ENCODE data around the gene SPNS2.

The SPNS2 gene

DNA sequence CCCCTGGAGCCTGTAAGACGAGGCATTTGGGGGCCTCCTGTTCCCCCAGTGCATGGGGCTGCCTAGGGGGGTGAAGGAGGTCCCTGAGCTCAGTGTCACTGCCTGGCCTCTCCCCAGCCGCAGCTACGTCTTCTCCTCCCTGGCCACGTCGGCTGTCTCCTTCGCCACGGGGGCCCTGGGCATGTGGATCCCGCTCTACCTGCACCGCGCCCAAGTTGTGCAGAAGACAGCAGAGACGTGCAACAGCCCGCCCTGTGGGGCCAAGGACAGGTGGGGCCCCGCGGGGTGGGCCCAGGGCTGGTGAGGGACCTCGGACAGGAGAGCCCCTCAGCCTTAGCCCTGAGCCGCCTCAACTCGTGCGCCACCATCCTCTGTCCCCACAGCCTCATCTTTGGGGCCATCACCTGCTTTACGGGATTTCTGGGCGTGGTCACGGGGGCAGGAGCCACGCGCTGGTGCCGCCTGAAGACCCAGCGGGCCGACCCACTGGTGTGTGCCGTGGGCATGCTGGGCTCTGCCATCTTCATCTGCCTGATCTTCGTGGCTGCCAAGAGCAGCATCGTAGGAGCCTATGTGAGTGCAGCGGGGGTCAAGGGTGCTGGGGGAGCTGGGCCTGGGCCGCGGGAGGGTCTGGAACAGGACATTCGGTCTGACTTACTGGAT, 34.3 kb downstream of the SPNS2 start:
- no peaks in the 10 kb centered on the region for H3K79me1 ChIP-seq (ENCODE audit: low read length)
- no peak overlapping the region for H3K27ac ChIP-seq (ENCODE audit: low read depth, low read length)
- no peak overlapping the region for H2BK5ac ChIP-seq (ENCODE audit: low read depth, low read length, poor library complexity)
- no peaks in the 10 kb centered on the region for H3K9me3 ChIP-seq (ENCODE audit: insufficient read depth, low read depth, low read length)
- H4K12ac ChIP-seq (ENCODE audit: low read depth, low read length): no peak overlapping the region
- no peak overlapping the region for H3K23ac ChIP-seq (ENCODE audit: low read length)
- H2BK120ac ChIP-seq (ENCODE audit: insufficient read depth, low read length, poor library complexity): no peak overlapping the region
- peaks cover 92 to 93% of the 10 kb centered on the region in 2 experiments for H3K36me3 ChIP-seq (ENCODE audit: control insufficient read depth in 1 of 2, insufficient read depth in 2 of 2, low read length in 2 of 2)
- H3K4me3 ChIP-seq (ENCODE audit: low read depth, low read length): no peak overlapping the region
- no peak overlapping the region for H2BK12ac ChIP-seq (ENCODE audit: low read length)
- no peak overlapping the region for H3K4ac ChIP-seq (ENCODE audit: low read depth, low read length)
- no peak overlapping the region for H2AFZ ChIP-seq (ENCODE audit: insufficient read depth, low read length, poor library complexity)
- H3K9ac ChIP-seq (ENCODE audit: low read length): no peak overlapping the region
- H4K91ac ChIP-seq (ENCODE audit: low read depth, low read length): no peak overlapping the region
- no peak overlapping the region for H2AK5ac ChIP-seq (ENCODE audit: low read length)
- H3K4me1 ChIP-seq (ENCODE audit: control insufficient read depth in 1 of 2, insufficient read depth in 2 of 2, low read length in 2 of 2): peaks cover 0 to 2% of the 10 kb centered on the region in 2 experiments
- no peaks in the 10 kb centered on the region for H3K79me2 ChIP-seq (ENCODE audit: control insufficient read depth, insufficient read depth, low read length, poor library complexity)
- H3K27me3 ChIP-seq (ENCODE audit: insufficient read depth, low read length): no peaks in the 10 kb centered on the region
- H3K18ac ChIP-seq (ENCODE audit: low read length): no peak overlapping the region
- H3K14ac ChIP-seq (ENCODE audit: low read length): no peak overlapping the region
- no peak for DNase-seq
- no CpG with 5 or more reads among the region's 33 CpGs for WGBS (ENCODE audit: extremely low coverage, insufficient coverage, insufficient read length)
- H4K8ac ChIP-seq (ENCODE audit: low read depth, low read length): no peak overlapping the region
- H3K4me2 ChIP-seq (ENCODE audit: low read length): no peak overlapping the region

DNA sequence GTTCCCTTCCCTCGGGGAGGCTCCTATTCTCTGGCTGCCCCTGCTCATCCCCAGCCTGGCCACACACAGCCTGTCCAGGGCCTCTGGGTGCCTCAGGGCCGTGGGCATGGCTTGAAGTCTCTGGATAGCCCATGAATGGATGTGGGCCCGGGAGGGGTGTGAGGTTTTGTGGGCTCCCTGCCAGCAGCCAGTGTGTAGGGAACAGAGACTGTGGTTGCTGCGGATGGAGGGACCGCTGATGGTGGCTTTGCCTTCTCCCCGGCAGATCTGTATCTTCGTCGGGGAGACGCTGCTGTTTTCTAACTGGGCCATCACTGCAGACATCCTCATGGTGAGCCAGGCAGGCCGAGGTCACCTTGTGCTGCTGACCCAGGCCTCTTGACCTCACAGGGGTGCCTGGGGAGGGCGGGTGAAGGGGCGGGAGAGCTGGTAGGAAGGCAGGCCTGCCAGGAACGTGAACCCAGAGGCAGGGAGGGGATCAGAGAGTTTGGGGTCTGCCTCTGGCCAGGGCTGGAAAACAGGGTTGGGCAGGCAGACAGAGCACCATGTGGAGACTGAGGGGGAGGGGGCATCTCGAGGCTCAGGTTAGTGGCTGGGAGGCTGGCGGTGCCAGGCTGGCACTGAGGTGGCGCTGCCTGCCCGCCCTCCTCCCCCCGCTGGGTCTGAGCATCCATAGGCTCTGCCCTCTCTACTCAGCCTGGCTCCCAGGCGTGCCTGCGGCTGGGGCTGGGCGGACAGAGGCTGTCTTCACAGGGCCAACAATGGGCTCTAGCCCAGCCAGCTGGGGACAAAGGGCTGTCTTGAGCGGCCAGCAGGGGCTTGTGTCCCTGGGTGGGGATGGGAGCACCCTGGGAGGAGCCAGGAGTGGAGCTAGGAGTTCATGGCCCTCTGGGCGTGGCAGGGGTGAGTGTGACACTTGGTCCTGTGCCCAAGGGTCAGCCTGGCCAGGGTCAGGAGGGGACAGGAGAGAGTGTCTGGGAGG, 35.1 kb downstream of the SPNS2 start:
- Histone ChIP-seq H3K14ac (ENCODE audit: low read length) (no peak overlapping the region), H3K79me2 (ENCODE audit: control insufficient read depth, insufficient read depth, low read length, poor library complexity) (no peaks in the 10 kb centered on the region), H3K27ac (ENCODE audit: low read depth, low read length) (no peak overlapping the region), H2BK120ac (ENCODE audit: insufficient read depth, low read length, poor library complexity) (no peak overlapping the region), H3K23ac (ENCODE audit: low read length) (no peak overlapping the region), H3K4me1 (ENCODE audit: control insufficient read depth in 1 of 2, insufficient read depth in 2 of 2, low read length in 2 of 2) (peaks cover 0 to 2% of the 10 kb centered on the region in 2 experiments), H3K79me1 (ENCODE audit: low read length) (no peaks in the 10 kb centered on the region), H2BK12ac (ENCODE audit: low read length) (no peak overlapping the region), H2BK5ac (ENCODE audit: low read depth, low read length, poor library complexity) (no peak overlapping the region), H3K9me3 (ENCODE audit: insufficient read depth, low read depth, low read length) (no peaks in the 10 kb centered on the region), H3K18ac (ENCODE audit: low read length) (no peak overlapping the region), H4K8ac (ENCODE audit: low read depth, low read length) (no peak overlapping the region), H4K12ac (ENCODE audit: low read depth, low read length) (no peak overlapping the region), H3K36me3 (ENCODE audit: control insufficient read depth in 1 of 2, insufficient read depth in 2 of 2, low read length in 2 of 2) (peaks cover 93% of the 10 kb centered on the region in 2 experiments), H3K4me3 (ENCODE audit: low read depth, low read length) (no peak overlapping the region), H3K9ac (ENCODE audit: low read length) (no peak overlapping the region), H2AFZ (ENCODE audit: insufficient read depth, low read length, poor library complexity) (no peak overlapping the region), H3K4ac (ENCODE audit: low read depth, low read length) (no peak overlapping the region), H4K91ac (ENCODE audit: low read depth, low read length) (no peak overlapping the region), H2AK5ac (ENCODE audit: low read length) (no peak overlapping the region), H3K27me3 (ENCODE audit: insufficient read depth, low read length) (no peaks in the 10 kb centered on the region), H3K4me2 (ENCODE audit: low read length) (no peak overlapping the region)
- no peak for DNase-seq
- WGBS (ENCODE audit: extremely low coverage, insufficient coverage, insufficient read length): no CpG with 5 or more reads among the region's 23 CpGs

DNA sequence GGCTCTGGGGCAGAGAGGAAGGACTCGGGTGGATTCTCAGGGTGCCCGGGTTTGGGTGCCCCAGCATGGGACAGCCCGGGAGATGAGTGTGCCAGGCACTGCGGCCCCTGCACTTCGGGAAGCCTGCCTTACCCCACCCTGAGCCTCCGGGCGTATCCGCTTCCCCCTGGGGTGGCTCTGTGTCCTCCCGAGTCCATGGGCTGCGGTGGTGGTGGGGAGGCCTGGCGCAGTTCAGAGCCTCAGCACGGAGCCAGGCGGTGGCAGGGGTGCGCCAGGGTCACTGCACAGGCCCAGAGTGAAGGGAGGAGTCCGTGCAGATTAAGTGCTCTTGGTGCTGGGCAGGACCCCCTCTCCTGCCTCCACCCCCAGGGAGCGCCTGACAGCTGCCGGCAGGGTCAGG, 35.8 kb downstream of the SPNS2 start:
- no peak overlapping the region for H3K14ac ChIP-seq (ENCODE audit: low read length)

DNA sequence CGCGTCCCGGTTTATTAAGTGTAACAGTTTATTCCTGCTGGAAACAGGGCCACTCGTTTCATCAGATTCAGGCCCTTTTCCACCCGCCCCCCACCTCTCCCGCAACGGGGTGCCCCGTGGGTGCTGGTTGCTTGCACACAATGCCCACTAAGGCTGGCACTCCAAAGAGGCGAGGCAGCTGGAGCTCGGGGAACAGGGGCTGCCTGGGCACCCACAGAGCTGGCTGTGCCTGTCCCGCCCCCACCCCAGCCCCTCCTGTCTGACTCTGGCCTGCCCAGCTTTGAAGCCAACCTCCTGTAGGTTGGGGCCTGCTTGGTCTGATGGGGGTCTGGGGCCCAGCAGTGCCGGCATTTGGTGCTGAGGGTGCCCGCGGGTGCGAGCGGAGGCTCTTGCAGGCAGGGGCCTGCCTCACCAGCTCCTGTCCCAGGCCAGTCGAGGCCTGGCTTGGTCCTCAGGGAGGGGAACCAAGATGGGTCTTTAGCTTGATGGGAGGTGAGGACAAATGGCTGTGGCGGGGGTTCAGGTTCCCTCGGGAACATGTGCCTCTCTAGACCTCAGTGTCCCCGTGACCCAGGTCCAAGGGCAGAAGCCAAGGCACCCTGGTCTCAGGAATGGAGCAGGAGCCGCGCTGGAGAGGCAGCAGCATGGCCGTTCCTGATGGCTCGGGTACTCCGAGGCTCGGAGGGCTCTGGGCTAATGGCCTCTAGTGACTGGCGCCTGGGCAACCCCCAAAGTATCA, 36.4 kb downstream of the SPNS2 start:
- Histone ChIP-seq H3K79me2 (ENCODE audit: control insufficient read depth, insufficient read depth, low read length, poor library complexity) (no peaks in the 10 kb centered on the region), H3K18ac (ENCODE audit: low read length) (no peak overlapping the region), H2BK120ac (ENCODE audit: insufficient read depth, low read length, poor library complexity) (no peak overlapping the region), H3K4me1 (ENCODE audit: control insufficient read depth in 1 of 2, insufficient read depth in 2 of 2, low read length in 2 of 2) (peaks cover 0 to 2% of the 10 kb centered on the region in 2 experiments), H3K23ac (ENCODE audit: low read length) (no peak overlapping the region), H2BK5ac (ENCODE audit: low read depth, low read length, poor library complexity) (no peak overlapping the region), H4K12ac (ENCODE audit: low read depth, low read length) (no peak overlapping the region), H3K4me2 (ENCODE audit: low read length) (no peak overlapping the region), H3K79me1 (ENCODE audit: low read length) (no peaks in the 10 kb centered on the region), H3K14ac (ENCODE audit: low read length) (no peak overlapping the region), H4K91ac (ENCODE audit: low read depth, low read length) (no peak overlapping the region), H3K27ac (ENCODE audit: low read depth, low read length) (no peak overlapping the region), H3K9ac (ENCODE audit: low read length) (no peak overlapping the region), H3K27me3 (ENCODE audit: insufficient read depth, low read length) (no peaks in the 10 kb centered on the region), H3K9me3 (ENCODE audit: insufficient read depth, low read depth, low read length) (no peaks in the 10 kb centered on the region), H3K4me3 (ENCODE audit: low read depth, low read length) (no peak overlapping the region), H4K8ac (ENCODE audit: low read depth, low read length) (no peak overlapping the region), H3K36me3 (ENCODE audit: control insufficient read depth in 1 of 2, insufficient read depth in 2 of 2, low read length in 2 of 2) (peaks cover 95 to 96% of the 10 kb centered on the region in 2 experiments), H2AFZ (ENCODE audit: insufficient read depth, low read length, poor library complexity) (no peak overlapping the region), H2BK12ac (ENCODE audit: low read length) (no peak overlapping the region), H3K4ac (ENCODE audit: low read depth, low read length) (no peak overlapping the region), H2AK5ac (ENCODE audit: low read length) (no peak overlapping the region)
- WGBS (ENCODE audit: extremely low coverage, insufficient coverage, insufficient read length): no CpG with 5 or more reads among the region's 27 CpGs
- DNase-seq: no peak

More for the DNA sequence above, 35.8 kb downstream of the SPNS2 start:
- Histone ChIP-seq H4K91ac (ENCODE audit: low read depth, low read length) (no peak overlapping the region), H2BK5ac (ENCODE audit: low read depth, low read length, poor library complexity) (no peak overlapping the region), H3K79me2 (ENCODE audit: control insufficient read depth, insufficient read depth, low read length, poor library complexity) (no peaks in the 10 kb centered on the region), H4K12ac (ENCODE audit: low read depth, low read length) (no peak overlapping the region), H2AK5ac (ENCODE audit: low read length) (no peak overlapping the region), H2BK120ac (ENCODE audit: insufficient read depth, low read length, poor library complexity) (no peak overlapping the region), H3K79me1 (ENCODE audit: low read length) (no peaks in the 10 kb centered on the region), H3K4me3 (ENCODE audit: low read depth, low read length) (no peak overlapping the region), H3K36me3 (ENCODE audit: control insufficient read depth in 1 of 2, insufficient read depth in 2 of 2, low read length in 2 of 2) (peaks cover 96% of the 10 kb centered on the region in 2 experiments), H3K9ac (ENCODE audit: low read length) (no peak overlapping the region), H3K4me2 (ENCODE audit: low read length) (no peak overlapping the region), H3K27ac (ENCODE audit: low read depth, low read length) (no peak overlapping the region), H3K18ac (ENCODE audit: low read length) (no peak overlapping the region), H3K27me3 (ENCODE audit: insufficient read depth, low read length) (no peaks in the 10 kb centered on the region), H4K8ac (ENCODE audit: low read depth, low read length) (no peak overlapping the region), H3K9me3 (ENCODE audit: insufficient read depth, low read depth, low read length) (no peaks in the 10 kb centered on the region), H3K4ac (ENCODE audit: low read depth, low read length) (no peak overlapping the region), H3K23ac (ENCODE audit: low read length) (no peak overlapping the region), H2BK12ac (ENCODE audit: low read length) (no peak overlapping the region), H2AFZ (ENCODE audit: insufficient read depth, low read length, poor library complexity) (no peak overlapping the region), H3K4me1 (ENCODE audit: control insufficient read depth in 1 of 2, insufficient read depth in 2 of 2, low read length in 2 of 2) (peaks cover 0 to 2% of the 10 kb centered on the region in 2 experiments)
- no CpG with 5 or more reads among the region's 17 CpGs for WGBS (ENCODE audit: extremely low coverage, insufficient coverage, insufficient read length)
- no peak for DNase-seq

All from trophoblast cell (in vitro differentiated cells and primary cell).